WI38 (cell line): ENCODE results near the gene GAREM2.
A peak's percentile ranks its signal among the peaks of the same experiment; 100 is the strongest.

Experiments used
- H3K4me3 ChIP-seq: 2 replicates; pipeline ENCODE4 v1.5.1; 2011; ENCODE audit warnings: low read depth, mild to moderate bottlenecking, control low read depth, low read length
- TF ChIP-seq, protein P1 (sequence below): IDR thresholded peaks from 2 replicates; pipeline ENCODE4 v1.5.1; 2012; ENCODE audit warnings: low read depth, mild to moderate bottlenecking, control low read depth, low read length

The GAREM2 gene

DNA sequence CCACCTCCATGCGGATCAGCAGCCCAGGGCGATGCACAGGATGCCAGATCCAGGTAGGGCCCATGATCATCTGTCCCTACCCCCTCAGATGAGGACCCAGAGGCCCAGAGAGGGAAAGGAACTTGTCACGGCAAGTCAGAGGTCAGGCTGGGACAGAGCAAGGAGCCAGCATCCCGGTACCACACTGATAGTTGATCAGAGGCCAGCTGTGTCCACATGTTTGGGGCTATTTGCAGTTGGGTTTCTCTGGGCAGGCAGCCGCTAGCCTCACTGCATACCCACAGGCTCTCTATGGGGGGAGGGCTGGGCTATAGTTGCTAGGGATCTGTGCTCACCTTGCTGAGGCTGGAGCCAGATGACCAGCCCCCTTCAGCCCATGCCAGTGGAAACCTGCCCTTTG is 9.6 kb downstream of the GAREM2 start:
- TF ChIP-seq, protein P1, sequence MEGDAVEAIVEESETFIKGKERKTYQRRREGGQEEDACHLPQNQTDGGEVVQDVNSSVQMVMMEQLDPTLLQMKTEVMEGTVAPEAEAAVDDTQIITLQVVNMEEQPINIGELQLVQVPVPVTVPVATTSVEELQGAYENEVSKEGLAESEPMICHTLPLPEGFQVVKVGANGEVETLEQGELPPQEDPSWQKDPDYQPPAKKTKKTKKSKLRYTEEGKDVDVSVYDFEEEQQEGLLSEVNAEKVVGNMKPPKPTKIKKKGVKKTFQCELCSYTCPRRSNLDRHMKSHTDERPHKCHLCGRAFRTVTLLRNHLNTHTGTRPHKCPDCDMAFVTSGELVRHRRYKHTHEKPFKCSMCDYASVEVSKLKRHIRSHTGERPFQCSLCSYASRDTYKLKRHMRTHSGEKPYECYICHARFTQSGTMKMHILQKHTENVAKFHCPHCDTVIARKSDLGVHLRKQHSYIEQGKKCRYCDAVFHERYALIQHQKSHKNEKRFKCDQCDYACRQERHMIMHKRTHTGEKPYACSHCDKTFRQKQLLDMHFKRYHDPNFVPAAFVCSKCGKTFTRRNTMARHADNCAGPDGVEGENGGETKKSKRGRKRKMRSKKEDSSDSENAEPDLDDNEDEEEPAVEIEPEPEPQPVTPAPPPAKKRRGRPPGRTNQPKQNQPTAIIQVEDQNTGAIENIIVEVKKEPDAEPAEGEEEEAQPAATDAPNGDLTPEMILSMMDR = no peak
- no peak overlapping the region for H3K4me3 ChIP-seq

DNA sequence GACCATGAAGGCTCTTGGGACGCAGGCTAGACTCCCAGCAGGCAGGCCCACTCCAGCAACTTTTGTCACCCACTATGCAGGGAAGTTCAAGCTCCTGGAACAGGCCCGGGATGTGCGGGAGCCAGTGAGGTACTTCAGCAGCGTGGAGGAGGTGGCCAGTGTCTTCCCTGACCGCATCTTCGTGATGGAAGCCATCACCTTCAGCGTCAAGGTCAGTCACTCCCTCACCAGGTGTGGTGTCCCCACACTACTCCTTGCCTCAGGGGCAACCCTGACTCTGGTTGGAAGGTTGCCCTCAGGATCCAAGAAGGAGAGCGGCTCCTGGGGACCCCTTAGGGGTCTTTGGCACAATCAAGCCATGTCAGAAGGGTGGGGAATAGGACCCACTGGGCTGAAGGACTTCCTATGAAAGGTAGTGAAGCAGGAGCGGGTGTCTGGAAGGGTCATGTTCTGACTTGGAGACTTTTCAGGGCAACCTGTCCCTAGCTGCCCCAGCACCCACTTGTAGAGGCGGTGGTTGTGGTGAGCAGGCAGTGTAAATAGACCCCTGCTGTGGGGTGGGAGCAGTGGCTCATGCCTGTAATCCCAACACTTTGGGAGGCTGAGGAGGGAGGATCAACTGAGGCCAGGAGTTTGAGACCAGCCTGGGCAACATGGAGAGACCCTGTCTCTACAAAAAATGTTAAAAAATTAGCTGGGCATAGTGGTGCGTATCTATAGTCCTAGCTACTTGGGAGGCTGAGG is 10.2 kb downstream of the GAREM2 start:
- TF ChIP-seq, protein P1 = no peak
- no peak overlapping the region for H3K4me3 ChIP-seq

DNA sequence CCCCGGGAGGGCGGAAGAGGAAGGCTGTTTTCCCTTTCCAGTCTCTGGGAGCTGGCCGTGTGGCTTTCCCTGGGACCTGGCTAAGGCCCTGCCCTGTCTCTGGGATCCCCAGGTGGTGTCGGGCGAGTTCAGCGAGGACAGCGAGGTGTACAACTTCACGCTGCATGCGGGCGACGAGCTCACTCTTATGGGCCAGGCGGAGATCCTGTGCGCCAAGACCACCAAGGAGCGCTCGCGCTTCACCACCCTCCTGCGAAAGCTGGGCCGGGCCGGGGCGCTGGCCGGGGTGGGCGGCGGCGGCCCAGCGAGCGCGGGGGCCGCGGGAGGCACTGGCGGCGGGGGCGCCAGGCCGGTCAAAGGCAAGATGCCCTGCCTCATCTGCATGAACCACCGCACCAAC is 11.2 kb downstream of the GAREM2 start:
- TF ChIP-seq, protein P1 = no peak
- no peak overlapping the region for H3K4me3 ChIP-seq

DNA sequence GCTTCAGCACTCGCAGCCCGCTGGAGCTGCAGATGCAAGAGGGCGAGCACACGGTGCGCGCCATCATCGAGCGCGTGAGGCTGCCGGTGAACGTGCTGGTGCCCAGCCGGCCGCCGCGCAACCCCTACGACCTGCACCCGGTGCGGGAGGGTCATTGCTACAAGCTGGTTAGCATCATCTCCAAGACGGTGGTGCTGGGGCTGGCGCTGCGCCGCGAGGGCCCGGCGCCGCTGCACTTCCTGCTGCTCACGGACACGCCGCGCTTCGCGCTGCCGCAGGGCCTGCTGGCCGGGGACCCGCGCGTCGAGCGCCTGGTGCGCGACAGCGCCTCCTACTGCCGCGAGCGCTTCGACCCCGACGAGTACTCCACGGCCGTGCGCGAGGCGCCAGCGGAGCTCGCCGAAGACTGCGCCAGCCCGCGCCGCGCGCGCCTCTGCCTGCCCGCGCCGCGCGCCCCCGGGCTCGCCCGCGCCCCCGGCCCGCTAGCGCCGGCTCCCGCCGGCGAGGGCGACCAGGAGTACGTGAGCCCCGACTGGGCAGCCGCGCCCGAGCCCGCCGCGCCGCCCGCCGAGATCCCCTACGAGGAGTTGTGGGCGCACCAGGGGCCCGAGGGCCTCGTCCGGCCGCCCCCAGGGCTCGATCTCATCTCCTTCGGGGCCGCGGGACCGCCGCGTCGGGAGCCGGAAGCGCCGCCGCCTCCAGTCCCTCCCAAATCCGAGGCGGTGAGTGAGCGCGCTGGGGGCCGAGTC is 11.8 kb downstream of the GAREM2 start:
- peak overlapping the region; percentile 41 for H3K4me3 ChIP-seq
- TF ChIP-seq, protein P1 = peak; percentile 38; the same call in 1 of the 2 replicates

DNA sequence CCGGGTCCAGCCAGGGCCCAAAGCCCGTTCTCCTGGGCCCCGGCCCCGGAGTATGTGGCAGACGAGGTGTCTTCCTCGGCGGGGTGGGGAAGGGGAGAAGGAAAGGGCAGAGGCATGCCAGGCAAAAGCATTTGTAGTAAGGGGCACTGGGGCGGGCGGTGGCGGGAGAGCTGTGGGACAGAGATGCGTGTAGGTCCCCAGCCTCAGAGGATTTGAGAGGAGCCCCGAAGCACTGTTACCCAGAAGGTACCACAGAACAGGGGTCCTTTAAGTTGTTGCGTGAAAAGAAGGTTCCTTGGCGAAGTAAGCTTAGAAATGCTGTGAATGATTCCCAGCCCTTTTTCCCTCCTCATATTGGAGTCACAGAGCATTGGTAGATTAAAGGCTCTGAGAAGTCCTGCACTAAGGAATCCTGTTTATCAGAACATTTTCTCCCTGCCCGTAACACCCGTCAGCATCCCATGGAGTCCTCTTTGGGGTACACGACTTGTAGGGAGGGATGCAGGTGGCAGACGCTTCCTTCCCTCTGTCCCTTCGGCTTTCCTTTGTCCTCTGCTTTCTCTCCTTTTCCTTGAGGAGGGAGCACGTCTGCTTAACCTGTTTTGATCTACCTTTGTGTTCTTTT is 12.5 kb downstream of the GAREM2 start:
- peak overlapping the region; percentile 41 for H3K4me3 ChIP-seq
- TF ChIP-seq, protein P1 = no peak

DNA sequence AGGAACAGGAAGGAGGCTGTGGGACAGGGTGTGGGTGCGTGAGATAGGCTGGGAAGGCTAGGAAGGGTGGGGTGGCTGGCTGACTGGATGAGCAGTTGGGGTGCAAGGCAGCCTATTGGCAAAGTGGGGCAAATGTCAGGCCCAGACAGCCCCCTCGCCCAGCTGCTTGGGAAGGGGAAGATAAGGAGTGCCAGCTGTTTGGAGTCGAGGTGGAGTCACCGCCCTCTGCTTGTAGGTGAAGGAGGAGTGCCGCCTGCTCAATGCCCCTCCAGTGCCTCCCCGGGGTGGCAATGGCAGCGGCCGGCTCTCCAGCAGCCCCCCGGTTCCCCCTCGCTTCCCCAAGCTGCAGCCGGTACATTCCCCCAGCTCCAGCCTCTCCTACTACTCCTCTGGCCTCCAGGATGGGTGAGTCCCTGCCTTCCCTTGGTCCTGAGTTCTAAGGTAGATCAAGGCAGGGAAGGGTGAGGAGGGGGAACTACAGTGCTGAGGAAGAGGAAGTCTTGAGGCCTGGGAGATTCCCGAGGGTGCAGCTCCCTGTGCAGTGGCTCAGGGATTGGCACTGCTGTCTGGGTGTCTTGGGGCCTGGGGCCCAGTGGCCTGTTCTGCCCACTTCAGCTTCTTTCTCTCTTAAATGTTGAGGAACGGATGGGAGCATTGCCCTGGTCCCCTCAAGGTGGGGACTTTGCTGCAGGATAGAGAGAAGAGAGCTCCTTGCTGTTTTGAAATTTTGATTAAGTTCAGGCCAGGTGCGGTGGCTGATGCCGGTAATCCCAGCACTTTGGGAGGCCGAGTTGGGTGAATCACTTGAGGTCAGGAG is 13.3 kb downstream of the GAREM2 start:
- TF ChIP-seq, protein P1 = no peak
- H3K4me3 ChIP-seq = no peak overlapping the region
